Right cardiac atrium (tissue), 5 donors: ENCODE results near the gene RPAP3. TPM values are rescaled to one million over a fixed set of nuclear protein-coding genes. Genes with fewer than 3 reads are reported as not detected.
A peak's percentile ranks its signal among the peaks of the same experiment; 100 is the strongest.

Experiments used
- ATAC-seq, 2 donors: fragments of 200-7000 bp; cut with Tn5 transposase; one replicate each; pipeline versions ENCODE4 v1.8.0 to v1.9.1; 2020; ENCODE audit warnings: moderate library complexity in 2 of 2, mild to moderate bottlenecking in 1 of 2
- DNase-seq, 3 donors: peaks; one replicate each; pipeline ENCODE4 v3.0.0-alpha.2; 2020
- H3K27ac ChIP-seq: one replicate; pipeline ENCODE4 v1.5.1; 2013; ENCODE audit warnings: mild to moderate bottlenecking, low read length, control low read depth, moderate library complexity
- H3K27me3 ChIP-seq: one replicate; pipeline ENCODE4 v1.6.1; 2013; ENCODE audit not compliant: control insufficient read depth, insufficient read depth
- H3K4me1 ChIP-seq: one replicate; pipeline ENCODE4 v1.6.1; 2013; ENCODE audit warnings: low read length; ENCODE audit not compliant: control insufficient read depth, insufficient read depth
- H3K4me3 ChIP-seq: one replicate; pipeline ENCODE4 v1.5.1; 2013; ENCODE audit warnings: low read length, control low read depth
- H3K9me3 ChIP-seq: one replicate; pipeline ENCODE4 v1.6.1; 2013; ENCODE audit warnings: low read length; ENCODE audit not compliant: control insufficient read depth
- WGBS: extraction: QIAGEN DNeasy Blood & Tissue Kit; methylation state at CpG from one replicate; pipeline ENCODE4 v1.1.7; 2013; 5-methylcytosine and 5-hydroxymethylcytosine counted together
- intact Hi-C, 4 donors: fragments of 100-400 bp; cut with DNase I; formaldehyde crosslinking; loops; one replicate each; pipeline versions ENCODE4 v1.11.0 to v1.14.0; 2022 to 2023
- polyA plus RNA-seq: library from polyadenylated mRNA; stranded (reverse); fragments of 200-250 nt; gene quantifications from one replicate; pipeline ENCODE4 v1.2.3, GENCODE V29; 2013
- total RNA-seq, 4 donors: library from RNA; stranded (reverse); fragmentation: NEBNext Ultra II Directional; extraction: Animal tissue kit (Norgen Biotek cat#: 25700); gene quantifications; one replicate each; pipeline ENCODE4 v1.2.1, GENCODE V29; 2021
- donor health status: healthy with polysubstance abuse.
- donor health status: DM: no; HTN: yes; CAD: no.
- donor health status: DM: no; HTN: no; CAD: no.
- donor health status: DM: no; HTN: yes; CAD: no; lungs with severe emphysema.
- donor health status: DM: yes; HTN: yes; CAD: no.

The RPAP3 gene
- total and polyA plus RNA-seq, 5 donors: 11.9 to 22.8 (median 21.0) TPM

DNA sequence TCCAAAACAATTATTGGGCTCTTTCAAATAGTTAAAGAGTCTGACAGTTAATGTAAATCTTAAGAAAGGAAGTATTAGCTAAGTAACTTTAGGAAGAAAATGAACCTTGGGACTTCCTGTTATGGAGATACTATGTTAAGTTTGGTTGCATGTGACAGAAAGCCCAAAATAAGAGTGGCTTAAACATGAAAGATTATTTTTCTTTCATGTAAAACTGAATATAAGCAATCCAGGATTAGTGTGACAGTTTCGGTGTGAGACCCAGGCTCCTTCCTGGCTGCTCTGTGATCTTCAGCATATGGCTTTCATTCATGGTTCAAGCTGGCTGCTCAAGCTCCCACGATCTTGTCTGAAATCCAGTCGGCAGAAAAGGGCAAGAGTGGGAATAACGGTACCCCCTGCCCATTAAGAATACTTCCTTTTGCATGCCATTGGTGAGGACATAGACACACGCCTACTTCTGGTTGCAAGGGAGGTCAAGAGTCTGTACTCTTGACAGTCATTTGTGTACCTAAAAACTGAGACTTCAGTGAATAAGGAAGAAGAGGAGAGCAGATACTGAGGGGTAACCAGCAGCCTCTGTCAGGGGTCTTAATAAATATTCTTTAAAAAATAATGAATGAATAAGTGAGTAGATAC, 2.2 kb upstream of the RPAP3 start:
- ATAC-seq: no peak
- H3K9me3 ChIP-seq: no peaks in the 10 kb centered on the region
- H3K4me3 ChIP-seq: no peak overlapping the region
- no peak for DNase-seq
- WGBS: 66% methylated on average over 5 of the region's 5 CpGs
- no peaks in the 10 kb centered on the region for H3K27me3 ChIP-seq
- no peak overlapping the region for H3K27ac ChIP-seq
- no peaks in the 10 kb centered on the region for H3K4me1 ChIP-seq
- intact Hi-C loops: no loop called here

DNA sequence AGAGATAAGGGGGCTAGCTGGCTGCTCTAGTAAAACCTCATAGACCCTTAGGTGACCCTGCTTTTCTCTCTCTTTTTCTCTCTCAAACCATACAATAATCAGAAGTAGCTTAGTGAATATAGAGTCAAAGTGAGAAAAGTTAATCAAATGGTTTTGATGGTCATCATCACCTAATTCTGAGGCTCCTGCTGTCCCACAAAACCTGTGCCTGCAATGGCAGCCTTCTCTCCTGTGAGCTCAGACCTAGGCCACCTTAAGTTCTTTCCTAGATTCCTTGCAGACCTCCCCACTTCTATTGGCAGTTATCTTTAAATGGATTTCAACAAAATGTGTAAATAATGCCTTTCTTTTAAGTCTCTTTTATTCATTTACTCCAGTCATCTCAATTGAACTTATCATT, 1.5 kb upstream of the RPAP3 start:
- no peak overlapping the region for H3K4me3 ChIP-seq
- H3K27ac ChIP-seq: no peak overlapping the region
- intact Hi-C loops: no loop called here
- no peaks in the 10 kb centered on the region for H3K4me1 ChIP-seq
- H3K9me3 ChIP-seq: no peaks in the 10 kb centered on the region
- no peaks in the 10 kb centered on the region for H3K27me3 ChIP-seq
- ATAC-seq (no peak), DNase-seq (no peak)

DNA sequence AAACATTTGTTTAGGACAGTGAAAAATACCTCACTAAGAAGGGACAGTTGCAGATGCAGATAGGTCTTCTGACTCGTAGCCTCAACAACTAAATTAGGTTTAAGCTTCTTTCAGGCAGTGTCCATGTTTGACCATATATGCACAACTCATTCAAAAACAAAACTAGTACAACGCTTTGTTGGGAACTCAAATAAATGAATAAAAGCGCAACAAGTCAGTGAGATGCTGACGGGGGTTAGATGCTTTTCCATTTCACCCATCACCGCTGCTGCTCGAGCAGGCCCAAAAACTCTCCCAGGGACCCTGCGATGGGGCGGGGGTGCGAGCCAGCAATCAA, 633 bp downstream of the RPAP3 start:
- intact Hi-C loops: no loop called here
- WGBS: 2% methylated on average over 9 of the region's 9 CpGs
- Histone ChIP-seq H3K9me3 (no peaks in the 10 kb centered on the region), H3K4me1 (no peaks in the 10 kb centered on the region), H3K4me3 (peak overlapping the region; percentile 91), H3K27ac (no peak overlapping the region), H3K27me3 (no peaks in the 10 kb centered on the region)
- DNase-seq (no peak), ATAC-seq (no peak)

DNA sequence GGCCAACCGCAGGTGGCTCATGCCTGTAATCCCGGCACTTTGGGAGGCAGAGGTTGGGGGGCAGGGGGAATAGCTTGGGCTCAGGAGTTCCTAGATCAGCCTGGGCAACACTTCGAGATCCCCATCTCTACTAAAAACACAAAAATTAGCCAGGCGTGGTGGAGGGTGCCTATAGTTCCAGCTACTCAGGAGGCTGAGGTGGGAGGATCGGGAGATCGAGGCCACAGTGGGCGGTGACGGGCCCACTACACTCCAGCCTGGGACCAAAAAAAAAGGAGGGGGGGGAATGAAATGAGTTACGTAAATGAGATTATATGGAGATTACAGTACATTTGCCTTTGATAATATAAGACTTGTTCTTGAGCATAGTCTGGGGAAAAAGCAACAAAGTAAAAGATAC, 1.1 kb downstream of the RPAP3 start:
- WGBS: 92% methylated on average over 9 of the region's 9 CpGs
- H3K4me1 ChIP-seq: no peaks in the 10 kb centered on the region

DNA sequence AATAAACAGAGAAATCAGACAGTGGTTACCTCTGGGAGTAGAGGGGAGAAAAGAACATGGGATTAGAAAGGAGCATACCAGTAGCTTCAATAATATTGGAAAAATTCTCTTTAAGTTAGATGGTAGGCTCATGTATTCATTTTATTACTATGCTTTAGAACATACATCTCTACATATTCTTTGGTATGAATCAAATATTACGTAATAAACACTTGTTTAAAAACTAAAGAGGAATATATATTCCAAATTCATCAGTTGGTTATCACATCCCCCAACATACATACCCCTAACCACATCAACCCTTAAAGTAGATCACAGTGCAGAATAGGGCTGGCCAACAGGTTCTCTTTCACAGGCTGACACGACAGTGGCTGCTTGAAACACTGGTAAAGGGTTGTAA, 5.6 kb downstream of the RPAP3 start:
- 93% methylated on average over 2 of the region's 2 CpGs for WGBS
- no peaks in the 10 kb centered on the region for H3K9me3 ChIP-seq
- no peak overlapping the region for H3K27ac ChIP-seq
- H3K27me3 ChIP-seq: no peaks in the 10 kb centered on the region
- intact Hi-C loops: no loop called here
- ATAC-seq: no peak
- no peaks in the 10 kb centered on the region for H3K4me1 ChIP-seq
- no peak overlapping the region for H3K4me3 ChIP-seq
- no peak for DNase-seq

More for the DNA sequence above, 1.1 kb downstream of the RPAP3 start:
- Histone ChIP-seq H3K9me3 (no peaks in the 10 kb centered on the region), H3K4me3 (peak overlapping the region; percentile 91), H3K27ac (no peak overlapping the region), H3K27me3 (no peaks in the 10 kb centered on the region)
- no peak for ATAC-seq
- DNase-seq: no peak
- intact Hi-C loops: no loop called here

DNA sequence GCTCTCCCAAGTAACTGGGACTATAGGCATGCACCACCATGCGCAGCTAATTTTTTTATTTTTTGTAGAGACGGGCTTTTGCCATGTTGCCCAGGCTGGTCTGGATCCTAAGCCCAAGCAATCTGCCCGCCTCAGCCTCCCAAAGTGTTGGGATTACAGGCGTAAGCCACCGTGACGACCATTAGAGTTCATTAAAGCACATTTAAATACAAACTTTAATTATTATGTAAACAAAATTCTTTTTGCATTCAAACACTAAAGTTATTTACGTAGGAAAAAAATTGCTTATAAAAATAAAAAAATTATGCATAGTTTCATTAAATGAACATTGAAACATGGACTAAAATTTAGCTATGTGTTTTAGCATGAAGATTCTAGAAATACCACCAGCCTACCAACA, 7.2 kb downstream of the RPAP3 start:
- no peak overlapping the region for H3K27ac ChIP-seq
- no peak for DNase-seq
- WGBS: 94% methylated on average over 7 of the region's 7 CpGs
- no peaks in the 10 kb centered on the region for H3K27me3 ChIP-seq
- no peaks in the 10 kb centered on the region for H3K9me3 ChIP-seq
- H3K4me3 ChIP-seq: no peak overlapping the region
- ATAC-seq: no peak
- intact Hi-C loops: no loop called here
- H3K4me1 ChIP-seq: no peaks in the 10 kb centered on the region

DNA sequence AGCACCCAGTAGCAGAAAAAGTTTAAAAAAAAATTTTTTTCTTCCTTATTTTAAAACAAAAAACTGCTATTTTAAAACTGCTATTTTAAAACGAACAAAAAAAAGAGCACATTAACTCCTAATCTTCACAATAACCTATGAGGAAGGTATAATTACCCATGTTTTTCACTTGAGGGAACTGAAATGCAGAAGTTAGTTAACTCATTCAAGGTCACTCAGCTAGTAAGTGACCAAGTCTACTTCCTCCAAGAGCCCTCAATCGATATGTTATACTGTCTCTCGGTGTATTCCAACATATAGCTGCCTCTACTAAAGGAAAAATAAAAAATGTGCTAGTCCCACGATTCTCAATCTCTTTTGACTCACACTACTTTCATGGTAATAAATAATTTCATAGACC, 7.8 kb downstream of the RPAP3 start:
- H3K9me3 ChIP-seq: no peaks in the 10 kb centered on the region
- H3K4me1 ChIP-seq: no peaks in the 10 kb centered on the region
- DNase-seq: no peak
- no peaks in the 10 kb centered on the region for H3K27me3 ChIP-seq
- no peak overlapping the region for H3K4me3 ChIP-seq
- no peak for ATAC-seq
- H3K27ac ChIP-seq: no peak overlapping the region
- WGBS: 74% methylated on average over 4 of the region's 4 CpGs
- intact Hi-C loops: no loop called here

DNA sequence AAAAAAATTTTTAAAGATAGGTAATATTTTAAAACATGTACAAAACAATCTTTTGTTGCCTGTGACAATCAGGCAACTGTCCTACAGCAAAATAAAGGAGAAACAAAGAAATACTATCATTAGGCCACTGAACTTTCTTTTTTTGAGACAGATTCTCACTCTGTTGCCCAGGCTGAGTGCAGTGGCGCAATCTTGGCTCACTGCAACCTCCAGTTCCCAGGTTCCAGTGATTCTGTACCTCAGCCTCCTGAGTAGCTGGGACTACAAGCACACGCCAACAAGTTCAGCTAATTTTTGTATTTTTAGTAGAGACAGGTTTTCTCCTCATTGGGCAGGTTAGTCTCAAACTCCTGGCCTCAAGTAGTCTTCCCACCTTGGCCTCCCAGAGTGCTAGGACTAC, 16.6 kb downstream of the RPAP3 start:
- H3K4me1 ChIP-seq: no peaks in the 10 kb centered on the region
- intact Hi-C loops: loop anchor here (10.0 kb wide), 1 partner anchor 654 kb away; no protein-coding TSS in a partner anchor
- WGBS: 97% methylated on average over 2 of the region's 2 CpGs
- H3K9me3 ChIP-seq: no peaks in the 10 kb centered on the region
- no peak overlapping the region for H3K4me3 ChIP-seq
- ATAC-seq: no peak
- no peak for DNase-seq
- no peak overlapping the region for H3K27ac ChIP-seq
- no peaks in the 10 kb centered on the region for H3K27me3 ChIP-seq

DNA sequence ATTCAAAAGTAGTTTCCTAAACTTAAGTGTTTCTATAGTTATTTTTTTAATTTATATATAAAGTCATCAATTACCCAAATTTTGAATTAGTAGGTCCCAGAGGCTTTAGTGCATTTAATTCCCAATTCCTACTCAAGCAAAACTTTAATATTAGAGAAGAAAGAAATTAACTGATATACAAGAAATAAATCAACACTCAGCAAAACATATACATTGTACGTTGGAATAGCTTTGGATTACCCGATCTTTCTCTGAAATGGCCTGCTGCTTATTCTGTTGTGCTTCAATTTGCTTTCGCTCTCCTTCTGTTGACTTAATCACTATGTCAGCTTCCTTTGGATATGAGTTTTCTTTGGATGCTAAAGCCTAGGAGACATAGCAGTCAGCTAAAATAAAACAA, 18.2 kb downstream of the RPAP3 start:
- WGBS: 62% methylated on average over 3 of the region's 3 CpGs
- H3K4me3 ChIP-seq: no peak overlapping the region
- no peak for DNase-seq
- intact Hi-C loops: loop anchor here (10.0 kb wide), 1 partner anchor 653 kb away; no protein-coding TSS in a partner anchor
- H3K4me1 ChIP-seq: no peaks in the 10 kb centered on the region
- H3K27me3 ChIP-seq: no peaks in the 10 kb centered on the region
- ATAC-seq: no peak
- H3K9me3 ChIP-seq: no peaks in the 10 kb centered on the region
- no peak overlapping the region for H3K27ac ChIP-seq

DNA sequence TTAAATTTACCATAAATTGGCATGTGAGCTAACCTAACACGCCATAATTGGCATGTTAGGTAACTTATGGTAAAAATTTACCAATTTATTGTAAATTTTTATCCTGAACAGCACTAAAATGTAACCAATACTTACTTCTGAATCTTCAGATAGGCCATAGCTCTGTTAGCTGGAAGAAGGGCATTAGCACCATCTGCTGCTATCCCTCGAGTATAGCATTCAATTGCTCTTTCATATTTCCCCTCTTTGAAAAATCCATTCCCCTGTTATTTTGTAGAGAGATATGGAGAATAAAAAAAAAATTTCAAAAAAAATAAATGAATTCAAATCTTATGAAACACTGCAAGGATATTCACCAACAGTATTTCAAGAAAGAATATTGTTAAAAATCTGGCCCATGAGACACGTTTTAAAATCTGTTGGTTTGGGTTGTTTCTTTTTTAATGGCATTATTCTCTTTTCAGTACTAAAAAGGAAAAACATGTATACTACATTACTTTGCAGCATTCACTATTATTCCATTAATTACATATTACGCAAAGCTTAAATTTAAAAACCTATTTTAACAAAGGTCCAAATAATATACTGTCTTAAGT, 19.1 kb downstream of the RPAP3 start:
- H3K27ac ChIP-seq: no peak overlapping the region
- ATAC-seq (peak; percentile 41 to 57), DNase-seq (no peak)
- H3K4me3 ChIP-seq: no peak overlapping the region
- intact Hi-C loops: loop anchor here (10.0 kb wide), 1 partner anchor 652 kb away; no protein-coding TSS in a partner anchor
- no peaks in the 10 kb centered on the region for H3K4me1 ChIP-seq
- H3K27me3 ChIP-seq: no peaks in the 10 kb centered on the region
- 71% methylated on average over 4 of the region's 4 CpGs for WGBS
- H3K9me3 ChIP-seq: no peaks in the 10 kb centered on the region

DNA sequence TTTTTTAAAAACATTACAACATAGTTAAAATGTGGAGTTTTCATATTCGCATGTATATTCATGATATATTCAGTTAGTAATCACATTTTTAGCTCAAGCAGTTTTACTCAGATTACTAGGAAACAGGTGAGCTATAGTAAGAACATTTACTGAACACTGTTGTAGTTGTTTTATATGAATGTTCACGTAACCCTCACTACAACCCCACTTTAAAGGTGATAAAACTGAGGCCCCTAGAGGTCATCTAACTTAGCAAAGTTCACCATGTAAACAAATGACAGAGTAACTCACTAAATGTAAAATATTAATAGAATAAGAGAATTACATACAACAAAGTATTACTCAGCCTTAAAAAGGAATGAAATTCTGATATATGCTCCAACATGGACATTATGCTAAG, 26.0 kb downstream of the RPAP3 start:
- ATAC-seq (no peak), DNase-seq (no peak)
- over 99% methylated on average over 2 of the region's 2 CpGs for WGBS
- Histone ChIP-seq H3K4me3 (no peak overlapping the region), H3K27me3 (no peaks in the 10 kb centered on the region), H3K27ac (no peak overlapping the region), H3K9me3 (no peaks in the 10 kb centered on the region), H3K4me1 (no peaks in the 10 kb centered on the region)
- intact Hi-C loops: loop anchor here (10.0 kb wide), 1 partner anchor 645 kb away; no protein-coding TSS in a partner anchor

DNA sequence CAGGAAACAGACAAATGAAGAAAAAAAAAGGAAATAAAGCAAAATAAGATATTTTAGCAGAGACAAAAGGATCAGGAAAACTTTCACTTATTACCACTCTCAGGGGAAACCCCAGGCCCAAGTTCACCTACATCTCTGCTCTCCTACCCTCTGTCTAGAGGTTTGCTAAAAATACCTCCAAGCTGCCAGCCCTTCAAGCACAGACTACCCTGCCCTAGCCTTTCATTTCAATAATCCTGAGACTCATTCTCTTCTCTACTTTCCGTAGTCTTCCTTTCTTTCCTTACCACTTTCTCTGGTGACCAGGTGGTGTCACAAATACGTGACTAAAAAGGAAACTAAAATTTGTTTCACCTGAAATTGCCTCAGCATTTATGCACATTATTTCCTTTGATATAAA, 33.8 kb downstream of the RPAP3 start:
- Histone ChIP-seq H3K9me3 (no peaks in the 10 kb centered on the region), H3K27ac (no peak overlapping the region), H3K4me3 (no peak overlapping the region), H3K4me1 (no peaks in the 10 kb centered on the region), H3K27me3 (no peaks in the 10 kb centered on the region)
- WGBS: 93% methylated on average over 2 of the region's 2 CpGs
- intact Hi-C loops: no loop called here
- ATAC-seq (no peak), DNase-seq (no peak)
